Ascending aorta (tissue), 2 donors: ENCODE measurements around the gene DUXA. TPM values are rescaled to one million over a fixed set of nuclear protein-coding genes. Genes with fewer than 3 reads are reported as not detected.
"Not testable (repeated sequence)": the region's sequence is repeated elsewhere in the genome, so short reads cannot be mapped to it uniquely, and the experiment has no call there.

ENCODE experiments used
- DNase-seq, 2 donors: peaks; one replicate each; pipeline ENCODE4 v3.0.0-alpha.2; 2019; ENCODE audit warnings: low spot score in 2 of 2
- H3K27ac ChIP-seq, 2 donors: fragments of 200-600 bp; sonication (generic); one replicate each; pipeline ENCODE4 v1.5.1; 2016 to 2017; ENCODE audit warnings: mild to moderate bottlenecking in 1 of 2
- H3K27me3 ChIP-seq: fragments of 200-600 bp; sonication (generic); one replicate; pipeline ENCODE4 v1.5.1; 2017
- H3K36me3 ChIP-seq, 2 donors: fragments of 200-600 bp; sonication (generic); one replicate each; pipeline ENCODE4 v1.5.1; 2016
- H3K4me1 ChIP-seq, 2 donors: fragments of 200-600 bp; sonication (generic); one replicate each; pipeline ENCODE4 v1.5.1; 2016 to 2017; ENCODE audit warnings: mild to moderate bottlenecking in 1 of 2
- H3K4me3 ChIP-seq, 2 donors: fragments of 200-600 bp; sonication (generic); one replicate each; pipeline ENCODE4 v1.5.1; 2016 to 2017; ENCODE audit warnings: mild to moderate bottlenecking in 1 of 2
- H3K9me3 ChIP-seq, 2 donors: fragments of 200-600 bp; sonication (generic); one replicate each; pipeline ENCODE4 v1.5.1; 2016
- intact Hi-C: fragments of 100-400 bp; cut with DNase I; formaldehyde crosslinking; loops from one replicate; pipeline ENCODE4 v1.15.1; 2023
- total RNA-seq: library from RNA; depleted of rRNA; stranded (reverse); fragments of >200 nt; gene quantifications from one replicate; pipeline ENCODE4 v1.1.0, GENCODE V29; 2016
- TF ChIP-seq, protein P1 (sequence below), 3 experiments: fragments of 200-600 bp in 2 of 3; fragments of 450-650 bp in 1 of 3; sonication (generic) in 2 of 3; IDR thresholded peaks; one replicate each; pipeline ENCODE4 v1.5.1; 2016 to 2019; ENCODE audit warnings: antibody characterized with exemption in 3 of 3, mild to moderate bottlenecking in 1 of 3, moderate library complexity in 1 of 3

The DUXA gene
- total RNA-seq, 1 donor from 2014 or later, result not detected

DNA sequence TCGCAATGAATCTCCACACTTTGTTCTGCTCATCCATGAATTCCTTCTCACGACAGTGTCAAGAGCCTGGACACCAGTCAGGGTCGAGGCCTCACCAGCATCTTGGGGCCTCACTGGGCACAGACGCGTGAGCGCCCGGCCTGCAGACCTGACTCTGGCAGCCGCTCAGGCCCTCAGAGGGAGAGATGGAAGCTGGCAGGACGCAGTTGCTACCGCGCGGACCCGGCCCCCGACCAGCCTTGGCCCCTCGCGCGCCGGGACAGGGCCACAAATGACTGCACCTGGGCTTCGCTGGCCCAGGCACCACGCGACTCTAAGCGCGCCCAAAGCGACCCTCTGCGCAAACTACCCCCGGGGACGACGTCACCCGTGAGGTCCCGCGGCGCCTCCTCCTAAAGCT, 48.4 kb downstream of the DUXA start:
- H3K27me3 ChIP-seq, result no peaks in the 10 kb centered on the region
- no peaks in the 10 kb centered on the region for H3K36me3 ChIP-seq
- no peak for DNase-seq
- intact Hi-C loops, result no loop called here
- H3K4me1 ChIP-seq, result no peaks in the 10 kb centered on the region
- no peak overlapping the region for H3K27ac ChIP-seq
- no peak overlapping the region for H3K4me3 ChIP-seq
- peaks cover 0 to 11% of the 10 kb centered on the region in 2 donors for H3K9me3 ChIP-seq
- TF ChIP-seq, protein P1, sequence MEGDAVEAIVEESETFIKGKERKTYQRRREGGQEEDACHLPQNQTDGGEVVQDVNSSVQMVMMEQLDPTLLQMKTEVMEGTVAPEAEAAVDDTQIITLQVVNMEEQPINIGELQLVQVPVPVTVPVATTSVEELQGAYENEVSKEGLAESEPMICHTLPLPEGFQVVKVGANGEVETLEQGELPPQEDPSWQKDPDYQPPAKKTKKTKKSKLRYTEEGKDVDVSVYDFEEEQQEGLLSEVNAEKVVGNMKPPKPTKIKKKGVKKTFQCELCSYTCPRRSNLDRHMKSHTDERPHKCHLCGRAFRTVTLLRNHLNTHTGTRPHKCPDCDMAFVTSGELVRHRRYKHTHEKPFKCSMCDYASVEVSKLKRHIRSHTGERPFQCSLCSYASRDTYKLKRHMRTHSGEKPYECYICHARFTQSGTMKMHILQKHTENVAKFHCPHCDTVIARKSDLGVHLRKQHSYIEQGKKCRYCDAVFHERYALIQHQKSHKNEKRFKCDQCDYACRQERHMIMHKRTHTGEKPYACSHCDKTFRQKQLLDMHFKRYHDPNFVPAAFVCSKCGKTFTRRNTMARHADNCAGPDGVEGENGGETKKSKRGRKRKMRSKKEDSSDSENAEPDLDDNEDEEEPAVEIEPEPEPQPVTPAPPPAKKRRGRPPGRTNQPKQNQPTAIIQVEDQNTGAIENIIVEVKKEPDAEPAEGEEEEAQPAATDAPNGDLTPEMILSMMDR (IDR thresholded peaks at IDR 0.05), result no peak

DNA sequence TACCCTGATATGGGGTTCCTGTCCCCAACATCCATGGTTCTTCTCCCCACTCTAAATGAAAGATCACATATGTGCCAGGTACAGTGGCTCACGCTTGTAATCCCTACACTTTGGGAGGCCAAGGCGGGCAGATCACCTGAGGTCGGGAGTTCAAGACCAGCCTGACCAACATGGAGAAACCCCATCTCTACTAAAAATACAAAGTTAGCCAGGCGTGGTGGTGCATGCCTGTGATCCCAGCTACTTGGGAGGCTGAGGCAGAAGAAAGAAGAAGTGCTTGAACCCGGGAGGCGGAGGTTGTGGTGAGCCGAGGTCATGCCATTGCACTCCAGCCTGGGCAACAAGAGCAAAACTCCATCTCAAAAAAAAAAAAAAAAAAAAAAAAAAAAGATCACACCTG, 53.8 kb downstream of the DUXA start:
- H3K4me3 ChIP-seq, DNase-seq, H3K27me3 ChIP-seq, H3K27ac ChIP-seq, H3K36me3 ChIP-seq, H3K4me1 ChIP-seq, intact Hi-C loops: not testable (repeated sequence)
- H3K9me3 ChIP-seq, result peaks cover 26 to 34% of the 10 kb centered on the region in 2 donors

DNA sequence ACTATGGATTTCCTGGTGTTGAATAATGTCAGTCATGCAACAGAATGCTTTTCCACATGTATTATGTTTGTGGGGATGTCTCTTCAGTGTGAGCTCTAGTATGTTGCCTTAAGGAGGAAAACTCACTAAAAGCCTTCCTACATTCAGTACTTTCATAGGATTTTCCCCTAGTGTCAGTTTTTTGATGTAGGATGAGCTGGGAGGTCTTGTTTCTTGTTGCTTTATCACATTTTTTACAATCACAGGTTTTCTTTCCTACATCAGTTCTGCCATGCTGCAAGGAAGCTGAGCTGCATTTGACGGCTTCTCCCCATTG, 56.0 kb downstream of the DUXA start:
- no peak overlapping the region for H3K27ac ChIP-seq
- no peaks in the 10 kb centered on the region for H3K36me3 ChIP-seq
- H3K4me1 ChIP-seq, result no peaks in the 10 kb centered on the region
- no peaks in the 10 kb centered on the region for H3K27me3 ChIP-seq
- TF ChIP-seq, protein P1 (IDR thresholded peaks at IDR 0.05), result no peak
- H3K9me3 ChIP-seq, result peaks cover 26 to 34% of the 10 kb centered on the region in 2 donors
- intact Hi-C loops, result no loop called here
- no peak for DNase-seq
- no peak overlapping the region for H3K4me3 ChIP-seq

GRCh38 chr19:57110592-57111328, 56.5 kb downstream of the DUXA start:
- Histone ChIP-seq H3K9me3 (peaks cover 26 to 34% of the 10 kb centered on the region in 2 donors), H3K27ac (no peak overlapping the region), H3K4me3 (no peak overlapping the region), H3K27me3 (no peaks in the 10 kb centered on the region), H3K36me3 (no peaks in the 10 kb centered on the region), H3K4me1 (no peaks in the 10 kb centered on the region)
- no peak for DNase-seq
- intact Hi-C loops, result no loop called here
- TF ChIP-seq, protein P1 (IDR thresholded peaks at IDR 0.05), result no peak

DNA sequence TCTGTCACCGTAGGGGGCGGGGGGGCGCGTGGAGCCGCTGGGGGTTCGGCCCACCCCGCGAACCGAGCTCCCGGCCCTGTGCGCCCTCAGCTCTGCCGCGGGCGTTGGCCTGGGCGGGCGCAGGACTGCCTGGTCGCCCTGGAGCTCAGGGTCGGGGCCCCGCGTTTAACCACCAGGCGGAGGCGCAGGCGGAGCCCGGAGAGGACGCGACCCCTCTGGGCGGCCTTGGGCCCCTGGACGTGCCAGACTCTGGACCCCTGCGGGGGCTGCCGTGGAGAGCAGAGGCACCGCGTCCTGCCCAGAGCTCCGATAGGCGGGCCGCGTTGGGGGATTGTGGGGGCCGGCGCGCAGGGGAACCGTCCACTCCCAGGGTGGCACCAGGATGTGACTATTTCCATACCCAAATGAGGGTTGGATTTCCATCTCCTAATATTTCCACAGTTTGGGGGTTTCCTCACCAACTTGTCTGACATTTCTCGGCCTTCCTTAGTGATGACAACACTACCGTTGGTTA, 60.5 kb downstream of the DUXA start:
- no peak overlapping the region for H3K27ac ChIP-seq
- intact Hi-C loops, result no loop called here
- TF ChIP-seq, protein P1 (IDR thresholded peaks at IDR 0.05), result no peak
- no peaks in the 10 kb centered on the region for H3K27me3 ChIP-seq
- DNase-seq, result no peak
- peaks cover 21 to 22% of the 10 kb centered on the region in 2 donors for H3K9me3 ChIP-seq
- no peaks in the 10 kb centered on the region for H3K4me1 ChIP-seq
- H3K36me3 ChIP-seq, result no peaks in the 10 kb centered on the region
- peak overlapping the region in 1 of 2 donors; percentile 16 for H3K4me3 ChIP-seq

DNA sequence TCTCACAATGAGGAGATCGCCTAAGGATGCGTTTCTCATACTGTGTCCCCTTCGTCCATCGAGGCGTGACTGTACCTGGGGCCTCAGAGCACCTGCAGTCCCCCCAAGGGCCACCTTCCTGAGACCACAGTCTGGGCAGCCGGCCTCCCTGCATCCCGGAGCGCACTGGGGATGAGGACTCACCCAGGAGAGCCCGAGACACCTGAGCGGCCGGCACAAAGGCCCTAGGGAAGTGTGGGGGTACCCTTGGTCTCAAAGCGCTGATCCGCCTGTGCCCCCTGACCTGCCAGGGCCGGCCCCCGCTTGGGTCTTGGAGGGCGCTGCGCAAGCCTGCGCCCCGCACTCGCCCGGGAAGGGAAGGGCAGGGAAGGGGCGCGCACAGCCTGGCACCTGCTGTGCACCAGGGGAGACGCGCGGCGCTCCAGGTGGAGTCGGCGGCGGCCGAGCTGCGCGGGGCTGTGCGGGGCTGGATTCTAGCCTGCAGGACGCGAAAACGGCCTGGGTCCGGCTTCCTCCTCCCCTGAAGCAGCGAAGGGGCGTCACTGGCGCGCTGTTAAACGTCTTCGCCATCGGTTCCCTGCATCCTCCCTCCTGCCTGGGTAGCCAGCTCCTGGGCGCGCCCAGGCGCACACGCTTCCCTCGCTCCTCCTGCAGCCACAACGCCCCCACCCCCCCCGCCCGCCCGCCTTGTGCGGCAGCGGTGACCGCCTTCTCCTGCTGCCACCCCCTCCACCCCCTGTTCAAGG, 61.1 kb downstream of the DUXA start:
- intact Hi-C loops, result no loop called here
- Histone ChIP-seq H3K9me3 (peaks cover 15 to 16% of the 10 kb centered on the region in 2 donors), H3K27me3 (no peaks in the 10 kb centered on the region), H3K4me3 (peak overlapping the region in 1 of 2 donors; percentile 16), H3K4me1 (no peaks in the 10 kb centered on the region), H3K36me3 (no peaks in the 10 kb centered on the region), H3K27ac (no peak overlapping the region)
- no peak for DNase-seq
- TF ChIP-seq, protein P1 (IDR thresholded peaks at IDR 0.05), result no peak
